GM23338 (cell line): ENCODE measurements around the gene GOLGA7B. TPM values are rescaled to one million over a fixed set of nuclear protein-coding genes. Genes with fewer than 3 reads are reported as not detected.

Source experiments
- ATAC-seq: fragments of 200-7000 bp; cut with Tn5 transposase; 3 replicates; pipeline ENCODE4 v1.9.1; 2020
- DNase-seq: peaks from one replicate; pipeline ENCODE4 v3.0.0-alpha.2; 2015; ENCODE audit warnings: low spot score
- H2AFZ ChIP-seq: fragments of 200-600 bp; sonication (generic); 2 replicates; pipeline ENCODE4 v1.8.0; 2016; ENCODE audit warnings: antibody characterized with exemption, mild to moderate bottlenecking, moderate library complexity
- H3F3A ChIP-seq: fragments of 200-600 bp; sonication (generic); replicated peaks from 2 replicates; pipeline ENCODE4 v1.8.0; 2017; ENCODE audit warnings: antibody characterized with exemption, mixed run types, low read depth
- H3K27ac ChIP-seq: fragments of 200-600 bp; sonication (generic); 2 replicates; pipeline ENCODE4 v1.6.1; 2016; ENCODE audit warnings: low read depth
- H3K27me3 ChIP-seq: fragments of 200-600 bp; sonication (generic); 2 replicates; pipeline ENCODE4 v1.8.0; 2016; ENCODE audit warnings: mild to moderate bottlenecking, mixed run types, moderate library complexity; ENCODE audit not compliant: insufficient read depth
- H3K36me3 ChIP-seq: fragments of 200-600 bp; sonication (generic); 2 replicates; pipeline ENCODE4 v1.8.0; 2016; ENCODE audit warnings: mild to moderate bottlenecking; ENCODE audit not compliant: insufficient read depth
- H3K4me1 ChIP-seq: fragments of 200-600 bp; sonication (generic); 2 replicates; pipeline ENCODE4 v1.8.0; 2016; ENCODE audit warnings: mild to moderate bottlenecking, moderate library complexity; ENCODE audit not compliant: insufficient read depth
- H3K4me2 ChIP-seq: fragments of 200-600 bp; sonication (generic); 2 replicates; pipeline ENCODE4 v1.7.1; 2017; ENCODE audit warnings: mixed run types
- H3K4me3 ChIP-seq: fragments of 200-600 bp; sonication (generic); 2 replicates; pipeline ENCODE4 v1.6.1; 2016; ENCODE audit warnings: mixed run types
- H3K79me2 ChIP-seq: fragments of 200-600 bp; sonication (generic); replicated peaks from 2 replicates; pipeline ENCODE4 v1.8.0; 2017; ENCODE audit warnings: mild to moderate bottlenecking; ENCODE audit not compliant: insufficient read depth
- H3K9me2 ChIP-seq: fragments of 200-600 bp; sonication (generic); 2 replicates; pipeline ENCODE4 v1.8.0; 2017; ENCODE audit not compliant: insufficient read depth
- H4K20me1 ChIP-seq: fragments of 200-600 bp; sonication (generic); replicated peaks from 2 replicates; pipeline ENCODE4 v1.8.0; 2017; ENCODE audit warnings: mild to moderate bottlenecking; ENCODE audit not compliant: insufficient read depth
- H3K27ac Mint-ChIP-seq: 2 replicates; pipeline ENCODE4 v1.8.0; 2020; ENCODE audit warnings: inconsistent platforms, mild to moderate bottlenecking, moderate library complexity, mixed read lengths
- H3K27me3 Mint-ChIP-seq: 3 replicates; pipeline ENCODE4 v1.8.0; 2022; ENCODE audit warnings: low read depth, mild to moderate bottlenecking, moderate library complexity, mixed read lengths, inconsistent platforms; ENCODE audit not compliant: insufficient read depth, poor library complexity
- H3K36me3 Mint-ChIP-seq: 3 replicates; pipeline ENCODE4 v1.8.0; 2021; ENCODE audit warnings: low read depth, mild to moderate bottlenecking, inconsistent platforms, moderate library complexity, mixed read lengths
- H3K4me1 Mint-ChIP-seq: 3 replicates; pipeline ENCODE4 v1.8.0; 2020; ENCODE audit warnings: mild to moderate bottlenecking, inconsistent platforms, mixed read lengths
- H3K4me3 Mint-ChIP-seq: 3 replicates; pipeline ENCODE4 v1.8.0; 2021; ENCODE audit warnings: moderate library complexity, mild to moderate bottlenecking, inconsistent platforms, mixed read lengths
- H3K9me3 Mint-ChIP-seq: 3 replicates; pipeline ENCODE4 v1.8.0; 2020; ENCODE audit warnings: moderate library complexity, mild to moderate bottlenecking, inconsistent platforms, mixed read lengths
- CREB1 ChIP-seq: fragments of 250-450 bp; sonication (Bioruptor Pico); IDR thresholded peaks from 2 replicates; pipeline ENCODE4 v1.5.0; 2020; ENCODE audit warnings: low read depth, mild to moderate bottlenecking, moderate library complexity
- CTCF ChIP-seq, 2 experiments: fragments of 200-600 bp in 1 of 2; sonication (generic) in 1 of 2; conservative IDR thresholded peaks; 2 replicates each; pipeline versions ENCODE4 v1.5.1 to v1.6.1; 2016 to 2017; ENCODE audit warnings: antibody characterized with exemption in 2 of 2, low read depth in 2 of 2, mild to moderate bottlenecking in 2 of 2, moderate library complexity in 1 of 2
- EZH2 ChIP-seq: fragments of 200-600 bp; sonication (generic); IDR thresholded peaks from one replicate; pipeline ENCODE4 v1.8.0; 2017; ENCODE audit warnings: antibody characterized with exemption, mild to moderate bottlenecking, low read depth; ENCODE audit not compliant: unreplicated experiment
- EZH2phosphoT487 ChIP-seq: fragments of 200-600 bp; sonication (generic); IDR thresholded peaks from one replicate; pipeline ENCODE4 v1.8.1; 2018; ENCODE audit warnings: antibody characterized with exemption; ENCODE audit not compliant: unreplicated experiment
- JUNB ChIP-seq: IDR thresholded peaks from one replicate; pipeline ENCODE4 v1.6.1; 2016; ENCODE audit warnings: antibody characterized with exemption; ENCODE audit not compliant: unreplicated experiment
- NANOG ChIP-seq: IDR thresholded peaks from 2 replicates; pipeline ENCODE4 v1.6.1; 2016; ENCODE audit warnings: antibody characterized with exemption, borderline replicate concordance
- POLR2AphosphoS5 ChIP-seq: IDR thresholded peaks from 2 replicates; pipeline ENCODE4 v1.6.1; 2016; ENCODE audit warnings: antibody characterized with exemption, low read depth
- STAT1 ChIP-seq: IDR thresholded peaks from one replicate; pipeline ENCODE4 v1.6.1; 2016; ENCODE audit warnings: antibody characterized with exemption; ENCODE audit not compliant: unreplicated experiment
- ZNF114 ChIP-seq: fragments of 250-450 bp; sonication (Bioruptor Pico); IDR thresholded peaks from 2 replicates; pipeline ENCODE4 v1.5.0; 2020; ENCODE audit warnings: mild to moderate bottlenecking, moderate library complexity
- ZNF331 ChIP-seq: fragments of 250-450 bp; sonication (Bioruptor Pico); IDR thresholded peaks from 2 replicates; pipeline ENCODE4 v1.5.0; 2020; ENCODE audit warnings: low read depth, mild to moderate bottlenecking, moderate library complexity
- ZNF462 ChIP-seq: fragments of 250-450 bp; sonication (Bioruptor Pico); IDR thresholded peaks from 2 replicates; pipeline ENCODE4 v1.5.0; 2020; ENCODE audit warnings: mild to moderate bottlenecking, moderate library complexity
- polyA plus RNA-seq: library from polyadenylated mRNA; unstranded; fragments of >200 nt; fragmentation: Nextera tagmentation; extraction: Ambion mirVana; gene quantifications from 2 replicates; pipeline ENCODE4 v1.2.1, GENCODE V29; 2016
- total RNA-seq: library from RNA; depleted of rRNA; stranded (reverse); fragments of >200 nt; shearing (Covaris generic); gene quantifications from 2 replicates; pipeline ENCODE4 v1.2.3, GENCODE V29; 2014
- TF ChIP-seq, protein P1 (sequence below): IDR thresholded peaks from one replicate; pipeline ENCODE4 v1.6.1; 2018; ENCODE audit warnings: antibody characterized with exemption; ENCODE audit not compliant: unreplicated experiment
- TF ChIP-seq, protein P2 (sequence below): IDR thresholded peaks from 2 replicates; pipeline ENCODE4 v1.6.1; 2016; ENCODE audit warnings: antibody characterized with exemption

Gene GOLGA7B
- total and polyA plus RNA-seq, 2 experiments from 2014 or later = 0.14 to 0.15 TPM

GRCh38 chr10:97823734-97824133 is 25.9 kb upstream of the GOLGA7B start:
- H3K4me1 ChIP-seq = no peaks in the 10 kb centered on the region
- no peaks in the 10 kb centered on the region for H3K9me3 Mint-ChIP-seq
- no peaks in the 10 kb centered on the region for H3K79me2 ChIP-seq
- H3K27me3 Mint-ChIP-seq = peaks cover 12% of the 10 kb centered on the region
- H3K4me3 ChIP-seq = no peak overlapping the region
- H3F3A ChIP-seq = no peaks in the 10 kb centered on the region
- H2AFZ ChIP-seq = no peak overlapping the region
- no peaks in the 10 kb centered on the region for H3K27me3 ChIP-seq
- ATAC-seq = no peak
- H3K4me2 ChIP-seq = no peak overlapping the region
- DNase-seq = no peak
- no peak overlapping the region for H3K27ac ChIP-seq
- H3K36me3 ChIP-seq = no peaks in the 10 kb centered on the region
- H3K9me2 ChIP-seq = no peaks in the 10 kb centered on the region
- TF ChIP-seq, protein P1, sequence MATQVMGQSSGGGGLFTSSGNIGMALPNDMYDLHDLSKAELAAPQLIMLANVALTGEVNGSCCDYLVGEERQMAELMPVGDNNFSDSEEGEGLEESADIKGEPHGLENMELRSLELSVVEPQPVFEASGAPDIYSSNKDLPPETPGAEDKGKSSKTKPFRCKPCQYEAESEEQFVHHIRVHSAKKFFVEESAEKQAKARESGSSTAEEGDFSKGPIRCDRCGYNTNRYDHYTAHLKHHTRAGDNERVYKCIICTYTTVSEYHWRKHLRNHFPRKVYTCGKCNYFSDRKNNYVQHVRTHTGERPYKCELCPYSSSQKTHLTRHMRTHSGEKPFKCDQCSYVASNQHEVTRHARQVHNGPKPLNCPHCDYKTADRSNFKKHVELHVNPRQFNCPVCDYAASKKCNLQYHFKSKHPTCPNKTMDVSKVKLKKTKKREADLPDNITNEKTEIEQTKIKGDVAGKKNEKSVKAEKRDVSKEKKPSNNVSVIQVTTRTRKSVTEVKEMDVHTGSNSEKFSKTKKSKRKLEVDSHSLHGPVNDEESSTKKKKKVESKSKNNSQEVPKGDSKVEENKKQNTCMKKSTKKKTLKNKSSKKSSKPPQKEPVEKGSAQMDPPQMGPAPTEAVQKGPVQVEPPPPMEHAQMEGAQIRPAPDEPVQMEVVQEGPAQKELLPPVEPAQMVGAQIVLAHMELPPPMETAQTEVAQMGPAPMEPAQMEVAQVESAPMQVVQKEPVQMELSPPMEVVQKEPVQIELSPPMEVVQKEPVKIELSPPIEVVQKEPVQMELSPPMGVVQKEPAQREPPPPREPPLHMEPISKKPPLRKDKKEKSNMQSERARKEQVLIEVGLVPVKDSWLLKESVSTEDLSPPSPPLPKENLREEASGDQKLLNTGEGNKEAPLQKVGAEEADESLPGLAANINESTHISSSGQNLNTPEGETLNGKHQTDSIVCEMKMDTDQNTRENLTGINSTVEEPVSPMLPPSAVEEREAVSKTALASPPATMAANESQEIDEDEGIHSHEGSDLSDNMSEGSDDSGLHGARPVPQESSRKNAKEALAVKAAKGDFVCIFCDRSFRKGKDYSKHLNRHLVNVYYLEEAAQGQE = no peak
- TF ChIP-seq POLR2AphosphoS5 (no peak), NANOG (no peak), EZH2 (no peak), ZNF114 (CRISPR knock-in tag) (no peak), ZNF331 (no peak), EZH2phosphoT487 (no peak), STAT1 (no peak), ZNF462 (no peak), JUNB (no peak), CREB1 (no peak), CTCF (conservative IDR thresholded peaks at IDR 0.05; ENCODE audit: low read depth in 2 of 2) (no peak)
- TF ChIP-seq, protein P2, sequence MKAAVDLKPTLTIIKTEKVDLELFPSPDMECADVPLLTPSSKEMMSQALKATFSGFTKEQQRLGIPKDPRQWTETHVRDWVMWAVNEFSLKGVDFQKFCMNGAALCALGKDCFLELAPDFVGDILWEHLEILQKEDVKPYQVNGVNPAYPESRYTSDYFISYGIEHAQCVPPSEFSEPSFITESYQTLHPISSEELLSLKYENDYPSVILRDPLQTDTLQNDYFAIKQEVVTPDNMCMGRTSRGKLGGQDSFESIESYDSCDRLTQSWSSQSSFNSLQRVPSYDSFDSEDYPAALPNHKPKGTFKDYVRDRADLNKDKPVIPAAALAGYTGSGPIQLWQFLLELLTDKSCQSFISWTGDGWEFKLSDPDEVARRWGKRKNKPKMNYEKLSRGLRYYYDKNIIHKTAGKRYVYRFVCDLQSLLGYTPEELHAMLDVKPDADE = no peak
- peaks cover 10% of the 10 kb centered on the region for H3K4me1 Mint-ChIP-seq
- no peak overlapping the region for H3K4me3 Mint-ChIP-seq
- no peaks in the 10 kb centered on the region for H3K36me3 Mint-ChIP-seq
- H3K27ac Mint-ChIP-seq = no peak overlapping the region; the same call in 1 of the 2 replicates
- H4K20me1 ChIP-seq = no peaks in the 10 kb centered on the region
